HG03064 (cell line): ENCODE measurements around the gene MTMR12.
A peak's percentile ranks its signal among the peaks of the same experiment; 100 is the strongest.

Experiments
- ATAC-seq: cut with Tn5 transposase; IDR thresholded peaks from one replicate; pipeline ENCODE4 v1.9.1; 2021; ENCODE audit warnings: low read depth; ENCODE audit not compliant: unreplicated experiment

MTMR12 gene

DNA sequence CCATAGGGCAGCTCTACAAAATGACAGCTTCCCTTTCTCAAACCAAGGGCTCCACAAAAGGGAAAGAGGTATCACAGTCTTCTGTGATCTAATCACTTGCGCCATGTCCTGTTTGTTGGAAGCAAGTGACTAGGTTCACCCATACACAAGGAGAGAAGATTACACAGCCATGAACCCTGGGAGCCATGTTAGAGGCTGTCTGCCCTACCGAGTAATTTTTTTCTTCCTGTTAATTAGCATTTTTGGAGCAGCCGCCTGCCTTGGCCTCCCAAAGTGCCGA is 105.4 kb downstream of the MTMR12 start:
- no peak for ATAC-seq

DNA sequence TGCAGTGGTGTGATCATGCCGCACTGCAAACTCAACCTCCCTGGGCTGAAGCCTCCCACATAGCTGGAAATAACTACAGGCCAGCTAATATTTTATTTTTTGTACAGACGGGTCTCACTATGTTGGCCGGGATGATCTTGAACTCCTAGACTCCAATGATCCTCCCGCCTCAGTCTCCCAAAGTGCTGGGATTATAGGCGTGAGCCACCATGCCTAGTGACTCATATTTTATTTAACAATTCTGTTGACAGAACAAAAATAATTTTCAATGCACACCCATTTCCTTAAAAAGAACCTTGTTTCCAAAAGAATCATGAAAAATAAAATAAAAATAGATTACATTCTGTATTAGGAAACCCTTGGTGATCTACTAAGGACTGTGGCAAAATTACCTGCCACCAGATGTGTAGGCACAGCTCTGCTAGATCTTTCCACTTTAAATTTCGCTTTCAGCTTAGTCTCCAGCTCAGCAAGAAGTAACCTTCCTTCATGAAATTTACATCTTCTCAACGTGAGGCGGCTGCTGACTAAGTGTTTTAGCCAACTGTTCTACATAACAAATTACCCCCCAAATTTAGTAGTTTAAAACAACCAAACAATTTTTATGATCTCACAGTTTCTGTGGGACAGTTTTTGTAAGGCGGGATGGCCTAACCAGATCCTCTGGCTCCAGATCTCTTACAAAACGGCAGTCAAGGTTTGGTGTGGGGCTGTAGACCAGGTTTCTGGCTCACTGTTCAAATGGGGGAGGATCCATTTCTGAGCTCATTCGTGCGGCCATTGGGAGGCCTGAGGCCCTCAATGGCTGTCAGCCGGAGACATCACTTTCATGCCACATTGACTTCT is 106.0 kb downstream of the MTMR12 start:
- ATAC-seq = no peak

DNA sequence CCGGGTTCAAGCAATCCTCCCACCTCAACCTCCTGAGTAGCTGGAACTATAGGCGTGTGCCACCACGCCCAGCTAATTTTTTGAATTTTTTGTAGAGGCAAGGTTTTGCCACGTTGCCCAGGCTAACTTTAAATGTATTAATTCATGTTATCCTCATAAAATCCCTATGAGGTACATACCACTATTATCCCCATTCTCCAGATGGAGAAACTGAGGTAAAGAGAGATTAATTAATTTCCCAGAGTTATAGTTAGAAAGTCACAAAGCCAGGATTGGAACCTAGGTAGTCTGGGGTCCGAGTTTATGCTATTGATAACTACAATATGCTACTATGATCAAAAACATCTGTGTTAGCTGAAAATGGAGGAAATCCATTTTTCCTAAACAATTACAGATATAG is 106.7 kb downstream of the MTMR12 start:
- no peak for ATAC-seq

DNA sequence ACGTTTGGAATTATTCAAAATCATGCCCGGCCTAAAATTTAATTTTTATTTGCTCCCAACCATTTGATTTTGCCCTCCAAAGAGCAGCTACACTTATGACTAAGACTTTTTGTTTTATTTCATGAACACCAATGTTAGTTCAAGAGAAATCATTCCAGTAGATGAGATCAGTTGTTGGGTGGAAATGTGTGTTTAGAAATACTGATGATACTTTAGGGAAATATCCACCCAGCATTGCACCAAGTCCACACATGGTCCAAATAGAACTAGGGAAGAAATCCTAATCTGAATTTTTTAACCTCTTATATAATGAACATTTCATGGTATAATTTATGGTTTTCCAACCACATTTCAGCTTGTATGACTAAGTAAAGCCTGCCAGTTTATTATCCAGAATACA is 110.3 kb downstream of the MTMR12 start:
- ATAC-seq = no peak

DNA sequence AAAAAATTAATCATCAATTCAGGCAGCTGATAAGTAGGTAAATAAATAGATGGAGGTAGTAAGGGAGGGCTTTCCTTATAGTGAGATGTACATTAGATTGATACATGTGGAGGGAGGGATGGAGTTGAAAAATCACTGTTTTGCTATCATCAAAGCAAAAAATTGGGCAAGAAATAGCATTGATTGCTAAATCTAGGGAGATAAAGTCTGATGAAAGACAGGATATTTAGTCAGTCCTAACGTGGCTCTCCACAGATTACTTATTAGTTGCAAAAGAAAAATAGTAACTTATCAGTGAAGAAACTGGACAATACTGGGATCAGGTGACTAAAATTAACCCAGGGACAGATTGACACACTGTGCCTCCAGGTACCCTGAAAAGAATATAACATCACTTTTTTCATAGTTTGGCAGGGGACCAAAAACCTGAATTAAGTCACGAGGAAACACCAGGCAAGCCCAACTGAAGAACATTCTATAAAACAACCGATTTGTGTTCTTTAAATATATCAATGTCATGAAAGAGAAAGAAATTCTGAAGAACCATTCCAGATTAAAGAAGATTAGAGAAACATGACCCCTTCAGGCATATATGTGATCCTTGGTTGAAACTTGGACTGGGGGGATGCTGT is 111.5 kb downstream of the MTMR12 start:
- no peak for ATAC-seq

- no peak for ATAC-seq
These were observed 115.7 kb downstream of the MTMR12 start for GRCh38 chr5:32197032-32197431.

DNA sequence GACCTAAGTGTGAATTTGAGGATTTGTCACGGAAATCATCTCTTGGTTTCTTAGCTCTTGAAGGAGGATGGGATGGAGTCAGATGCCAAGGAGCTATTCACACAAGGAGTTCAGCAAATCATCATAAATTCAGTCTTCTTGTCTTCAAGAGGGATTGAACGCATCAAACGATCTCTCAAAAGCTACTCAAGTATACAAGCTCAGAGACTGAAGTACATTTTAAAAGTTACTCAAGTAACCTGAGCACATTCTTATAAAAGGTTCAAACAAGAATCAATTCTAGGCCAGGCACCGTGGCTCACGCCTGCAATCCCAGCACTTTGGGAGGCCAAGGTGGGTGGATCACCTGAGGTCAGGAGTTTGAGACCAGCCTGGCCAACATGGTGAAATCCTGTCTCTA is 117.5 kb downstream of the MTMR12 start:
- no peak for ATAC-seq

DNA sequence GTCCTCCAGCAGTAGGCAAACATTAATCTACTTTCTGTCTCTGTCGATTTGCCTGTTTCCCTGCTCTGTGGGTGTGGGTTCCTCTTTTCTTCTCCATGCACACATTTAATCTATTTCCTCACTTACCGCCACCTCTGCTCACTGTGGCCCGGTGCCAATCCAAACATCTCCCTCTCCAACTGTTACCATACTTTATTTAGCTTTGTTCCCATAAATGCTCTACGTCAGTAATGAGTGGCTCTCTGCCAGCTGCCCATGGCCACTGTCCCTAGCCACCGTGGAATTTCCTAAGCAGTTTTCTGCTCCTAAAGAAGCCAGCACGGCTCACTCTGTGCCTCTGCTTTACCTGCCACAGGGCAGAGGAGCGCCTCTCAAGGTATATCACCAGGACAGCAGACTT is 119.1 kb downstream of the MTMR12 start:
- ATAC-seq = no peak

DNA sequence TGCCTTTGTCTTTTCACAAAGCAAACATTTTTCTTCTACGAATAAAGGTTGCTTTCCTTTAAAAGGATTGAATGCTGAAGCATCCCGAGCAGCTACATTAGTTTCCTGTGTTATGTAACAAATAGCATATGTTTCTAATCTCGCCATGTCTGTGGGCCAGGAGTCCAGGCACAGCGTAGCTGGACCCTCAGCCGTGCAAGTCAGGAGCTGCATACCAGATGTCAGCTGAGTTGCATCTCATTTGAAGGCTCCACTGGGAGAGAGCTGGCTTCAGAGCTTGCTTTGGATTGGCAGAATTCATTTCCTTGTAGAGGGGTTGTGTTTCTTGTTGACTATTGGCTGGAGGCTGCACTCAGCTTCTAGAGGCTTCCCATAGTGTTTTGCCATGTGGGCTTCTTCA is 122.6 kb downstream of the MTMR12 start:
- ATAC-seq = no peak

GRCh38 chr5:32187675-32188074 is 125.1 kb downstream of the MTMR12 start:
- ATAC-seq = no peak

DNA sequence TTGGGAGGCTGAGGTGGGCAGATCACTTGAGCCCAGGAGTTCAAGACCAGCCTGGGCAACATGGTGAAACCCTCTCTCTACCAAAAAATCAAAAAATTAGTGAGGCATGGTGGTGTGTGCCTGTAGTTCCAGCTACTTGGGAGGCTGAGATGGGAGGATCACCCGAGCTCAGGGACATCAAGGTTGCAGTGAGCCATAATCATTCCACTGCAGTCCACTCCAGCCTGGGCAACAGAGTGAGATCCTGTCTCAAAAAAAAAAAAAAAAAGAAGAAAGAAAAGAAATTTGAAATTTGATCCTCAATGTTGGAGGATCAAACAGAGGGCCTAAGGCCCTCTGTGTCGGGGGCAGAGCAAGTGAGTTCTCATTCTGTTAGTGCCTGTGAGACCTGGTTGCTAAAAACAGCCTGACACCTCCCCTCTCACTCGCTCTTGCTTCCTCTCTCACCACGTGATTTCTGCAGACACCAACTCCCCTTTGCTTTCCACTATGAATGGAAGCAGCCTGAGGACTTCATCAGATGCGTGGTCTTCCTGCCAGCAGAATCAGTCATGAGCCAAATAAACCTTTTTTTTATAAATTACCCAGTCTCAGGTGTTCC is 130.2 kb downstream of the MTMR12 start:
- ATAC-seq = peak; percentile 75
